GM18873 (cell line): ENCODE results near the gene MISP.

Experiments used
- ATAC-seq: cut with Tn5 transposase; IDR thresholded peaks from one replicate; pipeline ENCODE4 v1.9.1; 2021; ENCODE audit warnings: mild to moderate bottlenecking, moderate library complexity, moderate number of reproducible peaks; ENCODE audit not compliant: unreplicated experiment, low FRiP score

Gene MISP

DNA sequence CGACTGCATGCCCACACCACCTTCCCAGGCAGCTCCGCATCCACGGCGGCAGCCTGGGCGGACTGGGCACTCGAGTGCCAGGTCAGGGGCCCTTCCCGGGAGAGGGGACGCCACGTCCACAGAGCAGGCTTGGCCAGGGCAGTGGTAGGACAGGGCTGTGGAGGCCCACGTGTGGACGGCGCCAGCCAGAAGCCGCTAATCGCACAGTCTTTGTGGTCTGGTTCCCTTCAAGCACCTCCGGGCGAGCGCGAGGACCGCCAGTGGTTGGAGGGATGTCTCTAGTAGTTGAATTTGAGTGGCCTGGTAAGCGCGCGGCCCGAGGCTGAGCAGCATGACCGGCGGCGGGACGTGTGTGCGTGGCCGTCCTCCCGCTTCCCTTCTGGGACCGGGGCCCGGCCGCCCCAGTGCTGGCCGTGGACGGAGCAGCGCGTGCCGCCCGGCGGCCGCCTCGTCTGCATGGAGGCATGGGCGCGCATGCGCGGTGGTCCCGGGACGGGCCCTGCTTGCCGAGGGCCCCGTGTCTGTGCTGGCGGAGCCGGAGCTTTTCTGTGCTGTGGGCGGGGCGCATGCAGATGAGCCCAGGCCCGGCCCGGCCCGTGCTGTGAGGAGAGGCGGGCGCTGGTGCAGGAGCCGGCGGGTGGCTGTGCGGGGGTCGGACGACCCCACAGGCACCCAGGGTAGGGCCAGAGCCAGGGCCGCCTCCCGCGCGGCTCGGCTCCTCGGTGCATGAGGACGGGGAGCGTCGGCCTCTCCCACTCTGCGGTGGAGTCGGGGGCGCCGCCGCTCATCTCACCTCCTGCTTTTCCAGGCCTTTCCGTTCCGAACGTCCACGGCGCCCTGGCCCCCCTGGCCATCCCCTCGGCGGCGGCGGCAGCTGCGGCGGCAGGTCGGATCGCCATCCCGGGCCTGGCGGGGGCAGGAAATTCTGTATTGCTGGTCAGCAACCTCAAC is 55.0 kb downstream of the MISP start:
- ATAC-seq, result no peak

DNA sequence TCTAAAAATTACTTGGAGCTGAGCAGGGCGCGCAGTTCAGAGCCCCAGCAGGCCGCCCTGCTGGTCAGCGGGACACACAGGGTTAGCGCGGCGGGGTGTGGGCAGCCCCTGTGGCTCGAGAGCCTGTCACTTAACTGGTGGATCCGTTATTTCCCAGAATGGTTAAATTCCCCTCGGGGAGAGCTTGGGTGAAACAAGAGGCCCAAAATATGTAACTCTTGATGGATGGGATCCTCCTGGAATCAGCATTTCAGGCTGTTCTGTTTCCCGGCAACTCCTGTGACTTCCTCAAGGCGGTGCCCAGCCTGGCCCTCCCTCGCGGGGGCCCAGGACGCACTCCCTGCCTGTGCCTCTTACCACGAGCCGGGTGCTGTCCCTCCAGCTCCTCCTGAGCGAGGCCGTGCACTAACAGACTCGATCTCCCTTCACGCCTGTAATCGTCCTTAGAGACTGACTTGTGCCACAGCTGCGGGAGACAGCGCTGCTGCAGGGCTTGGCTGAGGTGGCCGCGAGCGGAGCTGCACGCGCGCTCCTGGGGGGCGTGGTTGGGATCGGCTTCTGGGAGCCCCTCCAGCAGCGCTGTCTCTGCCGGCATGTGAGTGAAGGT is 56.0 kb downstream of the MISP start:
- no peak for ATAC-seq

DNA sequence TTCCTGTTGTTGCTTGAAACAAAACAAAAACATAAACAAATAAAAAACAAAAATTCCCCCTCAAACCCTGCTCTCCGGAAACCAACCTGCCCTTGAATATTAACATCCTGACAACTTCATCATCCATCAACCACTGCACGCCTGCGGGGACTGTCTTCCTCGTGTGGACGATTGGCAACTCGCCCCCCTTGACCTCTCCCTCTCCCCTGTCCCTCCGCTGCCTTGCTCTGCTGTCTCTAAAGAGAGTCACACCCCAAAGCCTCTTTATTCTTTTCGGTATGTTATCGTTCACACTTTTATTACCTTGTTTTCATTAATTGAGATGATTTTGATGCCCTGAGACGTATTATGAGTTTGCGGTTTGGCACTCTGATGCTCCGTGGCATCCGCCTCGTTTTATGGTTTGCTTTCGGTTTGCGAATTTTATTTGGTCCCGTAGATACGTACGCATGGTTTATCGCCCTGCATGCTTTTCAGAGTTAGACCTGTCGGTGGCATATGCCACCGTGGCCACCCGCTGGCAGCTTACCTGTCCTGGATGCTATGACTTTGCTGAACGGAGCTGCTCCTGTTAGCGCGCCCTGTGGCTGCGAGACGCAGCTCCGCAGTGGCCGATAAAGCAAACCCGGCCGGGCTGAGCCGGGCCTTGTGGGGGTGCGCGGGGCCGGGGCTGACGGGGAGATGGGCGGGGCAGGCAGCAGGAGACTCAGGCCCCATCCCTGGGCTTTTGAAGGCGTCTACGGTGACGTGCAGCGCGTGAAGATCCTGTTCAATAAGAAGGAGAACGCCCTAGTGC is 56.9 kb downstream of the MISP start:
- ATAC-seq, result no peak

DNA sequence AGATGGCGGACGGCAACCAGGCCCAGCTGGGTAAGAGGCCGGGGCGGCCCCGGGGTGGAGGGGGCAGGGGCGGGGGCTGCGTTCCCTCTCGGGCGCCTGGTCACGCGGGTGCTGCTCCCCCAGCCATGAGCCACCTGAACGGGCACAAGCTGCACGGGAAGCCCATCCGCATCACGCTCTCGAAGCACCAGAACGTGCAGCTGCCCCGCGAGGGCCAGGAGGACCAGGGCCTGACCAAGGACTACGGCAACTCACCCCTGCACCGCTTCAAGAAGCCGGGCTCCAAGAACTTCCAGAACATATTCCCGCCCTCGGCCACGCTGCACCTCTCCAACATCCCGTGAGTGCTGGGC is 57.5 kb downstream of the MISP start:
- ATAC-seq, result no peak

DNA sequence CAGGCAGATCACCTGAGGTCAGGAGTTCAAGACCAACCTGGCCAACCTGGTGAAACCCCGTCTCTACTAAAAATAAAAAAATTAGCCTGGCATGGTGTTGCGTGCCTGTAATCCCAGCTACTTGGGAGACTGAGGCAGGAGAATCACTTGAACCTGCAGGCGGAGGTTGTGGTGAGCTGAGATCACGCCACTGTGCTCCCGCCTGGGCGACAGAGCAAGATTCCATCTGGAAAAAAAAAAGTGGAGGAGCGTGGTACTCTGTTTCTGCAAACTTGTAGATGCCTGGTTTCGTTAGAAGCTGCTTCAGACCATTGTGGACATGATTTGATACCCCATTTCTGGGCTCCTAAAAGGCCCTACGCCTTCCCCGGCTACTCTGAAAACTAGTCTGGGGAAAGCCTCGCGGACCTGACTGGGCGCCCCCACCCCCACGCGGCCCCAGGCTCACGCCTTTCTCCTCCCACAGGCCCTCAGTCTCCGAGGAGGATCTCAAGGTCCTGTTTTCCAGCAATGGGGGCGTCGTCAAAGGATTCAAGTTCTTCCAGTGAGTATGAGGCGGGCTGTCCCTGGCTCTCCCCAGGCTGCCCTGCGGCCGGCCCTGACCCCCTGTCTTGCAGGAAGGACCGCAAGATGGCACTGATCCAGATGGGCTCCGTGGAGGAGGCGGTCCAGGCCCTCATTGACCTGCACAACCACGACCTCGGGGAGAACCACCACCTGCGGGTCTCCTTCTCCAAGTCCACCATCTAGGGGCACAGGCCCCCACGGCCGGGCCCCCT is 59.4 kb downstream of the MISP start:
- no peak for ATAC-seq

DNA sequence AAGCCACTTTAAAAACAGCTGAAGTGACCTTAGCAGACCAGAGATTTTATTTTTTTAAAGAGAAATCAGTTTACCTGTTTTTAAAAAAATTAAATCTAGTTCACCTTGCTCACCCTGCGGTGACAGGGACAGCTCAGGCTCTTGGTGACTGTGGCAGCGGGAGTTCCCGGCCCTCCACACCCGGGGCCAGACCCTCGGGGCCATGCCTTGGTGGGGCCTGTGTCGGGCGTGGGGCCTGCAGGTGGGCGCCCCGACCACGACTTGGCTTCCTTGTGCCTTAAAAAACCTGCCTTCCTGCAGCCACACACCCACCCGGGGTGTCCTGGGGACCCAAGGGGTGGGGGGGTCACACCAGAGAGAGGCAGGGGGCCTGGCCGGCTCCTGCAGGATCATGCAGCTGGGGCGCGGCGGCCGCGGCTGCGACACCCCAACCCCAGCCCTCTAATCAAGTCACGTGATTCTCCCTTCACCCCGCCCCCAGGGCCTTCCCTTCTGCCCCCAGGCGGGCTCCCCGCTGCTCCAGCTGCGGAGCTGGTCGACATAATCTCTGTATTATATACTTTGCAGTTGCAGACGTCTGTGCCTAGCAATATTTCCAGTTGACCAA is 60.1 kb downstream of the MISP start:
- no peak for ATAC-seq

DNA sequence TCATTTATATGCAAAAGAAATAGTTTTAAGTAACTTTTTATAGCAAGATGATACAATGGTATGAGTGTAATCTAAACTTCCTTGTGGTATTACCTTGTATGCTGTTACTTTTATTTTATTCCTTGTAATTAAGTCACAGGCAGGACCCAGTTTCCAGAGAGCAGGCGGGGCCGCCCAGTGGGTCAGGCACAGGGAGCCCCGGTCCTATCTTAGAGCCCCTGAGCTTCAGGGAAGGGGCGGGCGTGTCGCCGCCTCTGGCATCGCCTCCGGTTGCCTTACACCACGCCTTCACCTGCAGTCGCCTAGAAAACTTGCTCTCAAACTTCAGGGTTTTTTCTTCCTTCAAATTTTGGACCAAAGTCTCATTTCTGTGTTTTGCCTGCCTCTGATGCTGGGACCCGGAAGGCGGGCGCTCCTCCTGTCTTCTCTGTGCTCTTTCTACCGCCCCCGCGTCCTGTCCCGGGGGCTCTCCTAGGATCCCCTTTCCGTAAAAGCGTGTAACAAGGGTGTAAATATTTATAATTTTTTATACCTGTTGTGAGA is 60.7 kb downstream of the MISP start:
- no peak for ATAC-seq

DNA sequence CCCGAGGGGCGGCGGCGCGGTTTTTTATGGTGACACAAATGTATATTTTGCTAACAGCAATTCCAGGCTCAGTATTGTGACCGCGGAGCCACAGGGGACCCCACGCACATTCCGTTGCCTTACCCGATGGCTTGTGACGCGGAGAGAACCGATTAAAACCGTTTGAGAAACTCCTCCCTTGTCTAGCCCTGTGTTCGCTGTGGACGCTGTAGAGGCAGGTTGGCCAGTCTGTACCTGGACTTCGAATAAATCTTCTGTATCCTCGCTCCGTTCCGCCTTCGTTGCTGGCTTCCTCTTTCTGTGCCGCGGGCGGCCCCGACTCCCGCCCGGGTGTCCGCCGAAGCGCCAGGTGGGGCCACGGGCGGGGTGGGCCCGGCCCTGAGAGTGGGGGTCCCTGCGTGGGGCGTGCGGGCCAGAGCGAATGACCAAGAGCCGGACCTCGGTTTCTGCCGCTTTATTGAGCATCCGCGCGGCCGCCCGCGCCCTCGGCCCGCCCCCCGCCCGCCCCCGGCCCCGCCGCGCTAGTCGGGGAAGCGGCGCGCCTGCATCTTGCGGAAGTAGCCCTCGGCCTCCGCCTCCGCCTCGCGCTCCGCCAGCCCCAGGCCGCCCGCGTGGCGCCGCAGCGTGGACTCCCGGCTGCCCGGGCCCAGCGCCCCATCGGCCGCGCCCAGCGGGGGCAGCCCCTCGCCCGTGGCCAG is 61.3 kb downstream of the MISP start:
- ATAC-seq, result no peak

DNA sequence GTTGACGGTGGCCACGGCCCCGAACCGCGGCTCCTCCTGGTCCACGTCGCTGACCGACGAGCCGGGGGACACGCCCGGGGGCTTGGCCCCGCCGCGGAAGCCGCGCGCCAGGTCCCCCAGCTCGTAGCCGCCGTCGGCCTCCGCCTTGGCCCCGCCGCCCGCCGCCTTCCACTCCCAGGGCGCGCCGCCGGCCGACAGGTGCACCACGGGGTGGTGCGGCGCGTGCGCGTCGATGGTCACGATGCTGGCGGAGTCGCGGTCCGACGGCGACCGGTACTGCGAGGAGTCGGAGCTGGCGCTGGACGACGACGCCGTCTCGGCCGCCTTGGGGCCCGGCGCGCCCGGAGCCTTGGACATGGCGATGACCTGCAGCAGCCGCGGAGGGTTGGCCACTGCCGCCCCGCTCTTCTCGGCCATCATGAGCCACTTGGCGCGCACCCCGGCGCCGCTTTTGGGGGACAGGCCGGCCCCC is 61.9 kb downstream of the MISP start:
- no peak for ATAC-seq

DNA sequence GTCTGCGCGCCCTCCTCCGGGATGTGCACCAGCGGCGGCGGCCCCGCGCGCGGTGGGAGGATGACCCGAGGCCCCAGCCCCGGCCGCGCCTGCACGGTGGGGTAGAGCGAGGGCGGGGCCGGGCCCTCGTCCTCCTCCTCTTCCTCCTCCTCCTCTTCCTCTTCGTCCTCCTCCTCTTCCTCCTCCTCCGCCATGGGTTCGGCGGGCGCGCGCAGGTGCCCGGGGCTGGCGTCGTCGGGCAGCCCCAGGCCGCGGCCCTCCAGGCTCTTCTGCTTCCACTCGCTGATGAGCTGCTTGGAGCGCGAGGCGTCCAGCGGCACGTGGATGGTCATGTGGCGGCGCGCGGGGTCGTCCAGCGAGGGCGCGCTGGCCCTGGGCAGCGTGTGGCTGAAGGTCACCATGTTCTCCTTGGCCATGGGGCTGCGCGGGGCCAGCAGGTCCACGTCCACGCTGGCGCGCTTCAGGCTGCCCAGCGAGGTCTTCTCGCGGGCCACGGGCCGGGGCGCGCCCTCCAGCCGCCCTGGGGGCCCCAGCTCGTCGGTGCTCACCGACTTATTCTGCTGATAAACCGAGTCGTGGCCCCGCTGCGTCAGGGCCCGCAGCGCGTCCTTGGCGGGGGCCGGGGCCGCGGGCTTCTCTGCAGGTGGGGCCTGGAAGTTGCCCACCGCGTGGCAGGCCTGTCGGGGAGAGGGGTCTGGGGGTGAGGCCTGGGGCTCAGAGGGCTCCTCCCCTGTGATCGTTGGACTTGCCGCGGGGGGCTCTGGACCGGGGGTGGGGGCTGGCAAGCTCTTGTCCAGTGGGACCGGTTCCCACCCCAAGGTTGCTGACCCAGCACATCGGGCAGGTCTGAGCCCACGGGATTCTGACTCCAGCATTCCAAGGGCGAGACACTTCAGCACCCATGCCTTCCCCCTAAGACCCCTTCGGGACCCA is 62.6 kb downstream of the MISP start:
- ATAC-seq, result no peak
